ENCODE results near the gene NEDD8.

DNA sequence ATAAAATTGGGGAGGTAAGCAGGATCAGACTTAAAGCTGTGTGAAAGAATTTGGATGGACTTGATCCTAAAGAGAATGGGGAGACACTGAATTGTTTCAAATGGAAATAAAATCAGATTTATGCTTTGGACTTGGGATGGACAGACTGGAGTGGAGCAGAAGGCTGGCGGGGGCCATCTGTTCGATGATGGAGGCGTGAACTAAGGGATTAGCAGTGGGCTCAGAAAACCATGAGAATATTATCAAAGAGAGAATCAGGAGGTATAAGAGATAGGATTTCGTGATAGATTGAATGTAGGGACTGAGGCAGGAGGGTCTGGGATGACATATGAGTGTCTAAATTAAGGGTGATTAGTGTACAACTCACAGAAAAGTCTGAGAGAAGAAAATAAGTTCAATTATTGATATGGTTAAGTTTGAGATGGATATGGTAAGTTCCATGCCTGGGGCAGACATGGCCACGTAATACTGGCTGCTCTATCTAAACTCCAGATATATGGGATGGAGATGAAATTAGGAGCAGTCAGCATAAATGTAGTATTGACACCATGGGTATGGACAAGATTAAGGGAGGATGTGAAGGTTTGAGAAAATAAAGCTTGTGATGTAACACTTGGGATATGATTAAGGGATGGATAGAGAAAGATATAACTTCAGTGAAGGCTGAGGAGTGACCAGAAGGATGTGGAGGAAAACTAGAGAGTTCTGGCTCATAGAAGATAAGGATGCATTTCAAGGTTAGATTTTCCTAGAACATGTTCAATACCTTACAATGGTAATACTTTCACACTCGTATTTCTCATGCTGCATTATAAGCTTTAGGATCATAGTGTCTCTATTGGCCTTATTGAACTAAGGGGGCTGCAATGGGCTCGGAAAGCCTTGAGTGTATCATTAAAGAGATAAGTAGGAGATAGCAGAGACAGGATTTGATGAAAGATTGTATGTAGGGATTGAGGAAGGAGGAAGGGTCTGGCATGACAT is 27.7 kb downstream of the NEDD8 start:
- TF ChIP-seq CTCF (IDR thresholded peaks at IDR 0.05; ENCODE audit: borderline replicate concordance, extremely low read depth, low read length, poor library complexity, severe bottlenecking) (no peak), EZH2 (IDR thresholded peaks at IDR 0.05; ENCODE audit: borderline replicate concordance, low read depth, low read length, severe bottlenecking) (no peak)
